Measurements from ENCODE around the gene HLA-A. TPM values are rescaled to one million over a fixed set of nuclear protein-coding genes. Genes with fewer than 3 reads are reported as not detected.

HLA-A gene
- total RNA-seq (2022; extraction: Qiagen RNA extraction) = 120 to 143 TPM (median 135 TPM) in 5 replicates

GRCh38 chr6:29942275-29943052 lies at the start of gene HLA-A:
Gene HLA-A (plus strand): TSS chr6:29942532. CDS start chr6:29942554, 22 bp downstream.

Other genes with a start within 250 kb of the HLA-A start
- gene HLA-F, start 219.1 kb upstream of the HLA-A start, total RNA-seq (2022; extraction: Qiagen RNA extraction) = 3.3 to 4.0 TPM (median 3.8 TPM) in 5 replicates
- gene HLA-G, start 114.7 kb upstream of the HLA-A start, total RNA-seq (2022; extraction: Qiagen RNA extraction) = not detected in 5 replicates
- 29.0 to 31.5 TPM (median 30.1 TPM) in 5 replicates for gene POLR1H, start 118.7 kb downstream of the HLA-A start, total RNA-seq (2022; extraction: Qiagen RNA extraction)
- 37.8 to 43.5 TPM (median 41.4 TPM) in 5 replicates for gene PPP1R11, start 124.7 kb downstream of the HLA-A start, total RNA-seq (2022; extraction: Qiagen RNA extraction)
- gene RNF39, start 133.2 kb downstream of the HLA-A start, total RNA-seq (2022; extraction: Qiagen RNA extraction) = 0.06 to 0.10 TPM in 2 of 5 replicates, not detected in the others
- gene TRIM31, start 170.6 kb downstream of the HLA-A start, total RNA-seq (2022; extraction: Qiagen RNA extraction) = 0.69 to 0.76 TPM (median 0.70 TPM) in 5 replicates
- gene TRIM40, start 193.6 kb downstream of the HLA-A start, total RNA-seq (2022; extraction: Qiagen RNA extraction) = not detected in 5 replicates
- 0.04 TPM in 1 of 5 replicates, not detected in the others for gene TRIM10, start 218.7 kb downstream of the HLA-A start, total RNA-seq (2022; extraction: Qiagen RNA extraction)
- gene TRIM15, start 221.0 kb downstream of the HLA-A start, total RNA-seq (2022; extraction: Qiagen RNA extraction) = not detected in 5 replicates

All from A549 treated with dexamethasone at 1 μM for 4 hours (cell line).